ENCODE data around the gene NKX2-2. TPM values are rescaled to one million over a fixed set of nuclear protein-coding genes. Genes with fewer than 3 reads are reported as not detected.

Gene NKX2-2
- total RNA-seq, 1 experiment from 2014 or later = 85.1 TPM

DNA sequence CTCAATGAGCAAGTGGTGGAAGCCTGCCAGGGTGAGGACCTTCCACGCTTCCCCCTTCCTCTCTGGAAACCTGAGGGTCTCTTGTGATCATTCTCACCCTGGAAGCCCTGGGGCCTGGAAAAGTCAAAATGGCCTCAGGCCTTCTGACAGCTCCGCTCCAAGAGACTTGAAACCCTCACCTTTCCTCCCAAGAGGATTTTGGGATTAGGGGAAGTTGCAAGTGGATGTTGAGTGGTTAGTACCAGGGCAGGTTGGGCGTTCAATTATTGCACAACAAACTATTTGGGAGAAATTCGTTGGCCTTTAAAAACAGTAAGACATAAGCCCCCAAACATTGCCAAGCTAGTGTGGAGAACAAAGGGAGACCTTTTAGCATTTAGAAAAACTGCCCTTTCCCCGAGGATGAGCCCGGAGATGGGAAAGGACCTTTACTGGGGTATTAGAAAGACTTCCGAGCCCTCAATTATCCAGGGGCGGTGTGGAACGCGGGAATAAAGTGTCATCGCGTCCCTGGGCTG lies 4.7 kb downstream of the NKX2-2 start:
- Histone ChIP-seq H3K27ac (ENCODE audit: low read depth, low read length, poor library complexity, severe bottlenecking) (peak overlapping the region; percentile 94), H3K9me3 (ENCODE audit: low read depth, low read length, poor library complexity, severe bottlenecking) (no peaks in the 10 kb centered on the region), H3K36me3 (ENCODE audit: insufficient read depth, low read length, poor library complexity, severe bottlenecking) (peaks cover 58% of the 10 kb centered on the region), H3K27me3 (replicated peaks; ENCODE audit: insufficient read depth, low read depth, low read length, poor library complexity) (no peaks in the 10 kb centered on the region), H3K4me1 (ENCODE audit: insufficient read depth, low read length, poor library complexity, severe bottlenecking) (peaks cover 37% of the 10 kb centered on the region), H3K4me3 (ENCODE audit: low read depth, low read length, poor library complexity, severe bottlenecking) (peak overlapping the region; percentile 84)
- CTCF ChIA-PET = interaction anchor here (1.4 kb wide), 1 partner anchor 106 kb away, joined by 6 read pairs; no protein-coding TSS in a partner anchor
- POLR2A ChIA-PET (ENCODE audit: low non-redundant PET) = no interaction called here
- TF ChIP-seq, protein P1, sequence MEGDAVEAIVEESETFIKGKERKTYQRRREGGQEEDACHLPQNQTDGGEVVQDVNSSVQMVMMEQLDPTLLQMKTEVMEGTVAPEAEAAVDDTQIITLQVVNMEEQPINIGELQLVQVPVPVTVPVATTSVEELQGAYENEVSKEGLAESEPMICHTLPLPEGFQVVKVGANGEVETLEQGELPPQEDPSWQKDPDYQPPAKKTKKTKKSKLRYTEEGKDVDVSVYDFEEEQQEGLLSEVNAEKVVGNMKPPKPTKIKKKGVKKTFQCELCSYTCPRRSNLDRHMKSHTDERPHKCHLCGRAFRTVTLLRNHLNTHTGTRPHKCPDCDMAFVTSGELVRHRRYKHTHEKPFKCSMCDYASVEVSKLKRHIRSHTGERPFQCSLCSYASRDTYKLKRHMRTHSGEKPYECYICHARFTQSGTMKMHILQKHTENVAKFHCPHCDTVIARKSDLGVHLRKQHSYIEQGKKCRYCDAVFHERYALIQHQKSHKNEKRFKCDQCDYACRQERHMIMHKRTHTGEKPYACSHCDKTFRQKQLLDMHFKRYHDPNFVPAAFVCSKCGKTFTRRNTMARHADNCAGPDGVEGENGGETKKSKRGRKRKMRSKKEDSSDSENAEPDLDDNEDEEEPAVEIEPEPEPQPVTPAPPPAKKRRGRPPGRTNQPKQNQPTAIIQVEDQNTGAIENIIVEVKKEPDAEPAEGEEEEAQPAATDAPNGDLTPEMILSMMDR (conservative IDR thresholded peaks at IDR 0.05; ENCODE audit: low read depth, low read length) = no peak
- TF ChIP-seq EZH2 (IDR thresholded peaks at IDR 0.05; ENCODE audit: borderline replicate concordance, low read depth, low read length, poor library complexity, severe bottlenecking) = no peak
- peak; percentile 18 for DNase-seq (ENCODE audit: low spot score)
- BruUV-seq (replicated peaks) = no TSS peak
- intact Hi-C loops (cut with micrococcal nuclease; ENCODE audit: unreplicated experiment) = loop anchor here (5.0 kb wide), 3 partner anchors 462 to 842 kb away; no protein-coding TSS in a partner anchor

DNA sequence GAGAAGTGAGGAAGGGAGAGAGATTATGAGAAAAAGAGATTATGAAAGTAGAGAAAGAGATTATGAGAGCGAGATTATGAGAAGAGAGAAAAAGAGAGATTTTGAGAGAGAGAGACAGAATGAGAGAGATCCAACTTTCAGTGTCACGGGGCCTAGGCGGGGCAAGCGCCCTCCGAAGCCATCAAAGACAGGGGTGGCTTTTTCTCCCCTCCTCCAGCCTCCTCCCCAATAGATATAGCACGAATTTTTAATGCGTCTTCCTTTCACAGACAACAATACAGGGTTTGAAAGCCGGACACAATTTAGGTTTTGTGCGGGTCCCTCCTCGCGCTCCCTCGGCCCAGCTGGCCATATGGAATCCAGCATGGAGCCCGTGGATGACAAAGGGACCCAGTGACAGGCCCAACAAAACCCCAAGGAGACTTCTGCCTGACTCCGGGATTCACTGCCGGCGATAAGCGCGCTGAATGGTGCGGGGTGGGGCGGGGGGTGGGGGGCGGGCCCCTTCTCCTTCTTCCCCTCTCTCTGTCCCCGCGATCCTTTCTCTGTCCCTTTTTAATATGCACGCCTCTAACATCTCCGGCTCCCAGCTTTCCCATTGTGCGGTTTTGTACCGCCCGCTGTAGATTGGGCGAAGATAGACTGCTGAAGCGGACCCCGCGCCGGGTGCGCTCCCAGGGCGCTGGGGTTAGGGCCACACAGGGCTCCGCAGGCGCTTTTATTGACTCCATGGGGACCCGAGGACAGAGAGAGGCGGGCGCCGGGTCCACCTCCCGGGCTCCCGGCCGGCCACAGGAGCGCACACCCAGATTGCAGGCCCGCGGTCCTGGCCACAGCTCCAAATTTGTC lies 5.4 kb downstream of the NKX2-2 start:
- POLR2A ChIA-PET (ENCODE audit: low non-redundant PET) = no interaction called here
- H3K9me3 ChIP-seq (ENCODE audit: low read depth, low read length, poor library complexity, severe bottlenecking) = no peaks in the 10 kb centered on the region
- intact Hi-C loops (cut with micrococcal nuclease; ENCODE audit: unreplicated experiment) = loop anchor here (5.0 kb wide), 3 partner anchors 461 to 841 kb away; no protein-coding TSS in a partner anchor
- peak; percentile 32 for DNase-seq (ENCODE audit: low spot score)
- H3K4me3 ChIP-seq (ENCODE audit: low read depth, low read length, poor library complexity, severe bottlenecking) = peak overlapping the region; percentile 84
- H3K4me1 ChIP-seq (ENCODE audit: insufficient read depth, low read length, poor library complexity, severe bottlenecking) = peaks cover 37% of the 10 kb centered on the region
- TF ChIP-seq, protein P1 (conservative IDR thresholded peaks at IDR 0.05; ENCODE audit: low read depth, low read length) = no peak
- TF ChIP-seq EZH2 (IDR thresholded peaks at IDR 0.05; ENCODE audit: borderline replicate concordance, low read depth, low read length, poor library complexity, severe bottlenecking) = no peak
- H3K27me3 ChIP-seq (replicated peaks; ENCODE audit: insufficient read depth, low read depth, low read length, poor library complexity) = no peaks in the 10 kb centered on the region
- CTCF ChIA-PET = interaction anchor here (1.4 kb wide), 1 partner anchor 107 kb away, joined by 6 read pairs; no protein-coding TSS in a partner anchor
- H3K36me3 ChIP-seq (ENCODE audit: insufficient read depth, low read length, poor library complexity, severe bottlenecking) = peaks cover 64% of the 10 kb centered on the region
- H3K27ac ChIP-seq (ENCODE audit: low read depth, low read length, poor library complexity, severe bottlenecking) = peak overlapping the region; percentile 94
- no TSS peak for BruUV-seq (replicated peaks)

DNA sequence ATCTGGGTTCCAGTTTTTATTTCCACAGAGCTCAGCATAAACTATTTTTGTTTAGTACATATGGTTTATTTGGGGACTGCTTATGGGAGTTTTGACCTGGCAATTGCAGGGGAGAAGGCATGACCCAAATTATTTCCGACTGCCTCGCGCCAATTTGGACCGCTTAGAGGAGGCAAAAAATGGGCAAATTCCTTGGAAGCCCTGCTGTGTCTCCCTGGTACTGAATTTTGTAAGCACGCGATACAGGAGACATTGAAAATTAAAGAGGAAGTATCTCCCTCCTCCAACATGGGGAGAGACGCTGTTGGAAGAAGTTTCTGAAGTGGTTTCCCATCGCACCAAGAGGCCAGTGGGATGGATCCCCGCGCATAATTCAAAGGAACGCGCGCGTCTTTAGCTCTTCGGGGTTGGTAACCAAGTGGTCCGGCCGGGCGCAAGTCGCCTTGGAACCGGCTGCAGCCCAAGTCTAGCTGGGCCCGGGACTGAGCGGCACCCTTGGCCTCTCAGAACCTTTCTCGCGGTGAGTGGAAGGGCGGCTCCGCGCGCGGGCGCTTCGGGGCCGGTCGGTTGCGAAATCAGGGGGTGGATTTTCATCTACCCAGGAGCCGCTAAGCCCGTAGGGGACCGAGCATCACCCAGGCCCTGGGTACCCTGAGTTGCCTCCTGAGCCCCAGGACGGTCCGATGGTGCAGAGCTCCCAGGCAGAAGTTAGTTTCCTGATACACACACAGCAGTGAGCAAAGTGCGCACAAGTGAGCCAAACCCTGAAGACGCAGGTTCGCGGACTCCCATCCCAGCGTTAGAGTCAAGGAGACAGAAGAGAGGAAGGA lies 6.2 kb downstream of the NKX2-2 start:
- ChIA-PET CTCF (interaction anchor here (3.1 kb wide), 1 partner anchor 272 kb away, joined by 25 read pairs; no protein-coding TSS in a partner anchor), POLR2A (ENCODE audit: low non-redundant PET) (no interaction called here)
- Histone ChIP-seq H3K36me3 (ENCODE audit: insufficient read depth, low read length, poor library complexity, severe bottlenecking) (peaks cover 71% of the 10 kb centered on the region), H3K4me1 (ENCODE audit: insufficient read depth, low read length, poor library complexity, severe bottlenecking) (peaks cover 37% of the 10 kb centered on the region), H3K27ac (ENCODE audit: low read depth, low read length, poor library complexity, severe bottlenecking) (peak overlapping the region; percentile 68), H3K4me3 (ENCODE audit: low read depth, low read length, poor library complexity, severe bottlenecking) (peak overlapping the region; percentile 46), H3K9me3 (ENCODE audit: low read depth, low read length, poor library complexity, severe bottlenecking) (no peaks in the 10 kb centered on the region), H3K27me3 (replicated peaks; ENCODE audit: insufficient read depth, low read depth, low read length, poor library complexity) (no peaks in the 10 kb centered on the region)
- no TSS peak for BruUV-seq (replicated peaks)
- DNase-seq (ENCODE audit: low spot score) = peak; percentile 35
- TF ChIP-seq, protein P1 (conservative IDR thresholded peaks at IDR 0.05; ENCODE audit: low read depth, low read length) = no peak
- intact Hi-C loops (cut with micrococcal nuclease; ENCODE audit: unreplicated experiment) = loop anchor here (5.0 kb wide), 3 partner anchors 460 to 840 kb away; no protein-coding TSS in a partner anchor
